Mucosa of rectum (tissue), 2 donors: ENCODE data around the gene CFAP210.

ENCODE experiments used
- H3K27ac ChIP-seq, 2 donors: one replicate each; pipeline ENCODE4 v1.7.0; 2013; ENCODE audit warnings: inconsistent platforms in 2 of 2, low read depth in 2 of 2, low read length in 2 of 2
- H3K27me3 ChIP-seq, 2 donors: one replicate each; pipeline ENCODE4 v1.7.0; 2013; ENCODE audit warnings: low read length in 2 of 2; ENCODE audit not compliant: control insufficient read depth in 2 of 2, insufficient read depth in 2 of 2
- H3K36me3 ChIP-seq, 2 donors: one replicate each; pipeline ENCODE4 v1.7.0; 2013; ENCODE audit warnings: low read length in 2 of 2; ENCODE audit not compliant: control insufficient read depth in 2 of 2, insufficient read depth in 2 of 2
- H3K4me1 ChIP-seq, 2 donors: one replicate each; pipeline ENCODE4 v1.7.0; 2013; ENCODE audit warnings: low read length in 2 of 2, mild to moderate bottlenecking in 1 of 2; ENCODE audit not compliant: control insufficient read depth in 2 of 2, insufficient read depth in 2 of 2
- H3K4me3 ChIP-seq, 2 donors: one replicate each; pipeline ENCODE4 v1.7.0; 2013; ENCODE audit warnings: low read length in 2 of 2
- H3K9ac ChIP-seq, 2 donors: one replicate each; pipeline ENCODE4 v1.7.0; 2013; ENCODE audit warnings: low read length in 2 of 2, low read depth in 1 of 2, mild to moderate bottlenecking in 1 of 2
- H3K9me3 ChIP-seq, 2 donors: one replicate each; pipeline ENCODE4 v1.7.0; 2013; ENCODE audit warnings: low read length in 2 of 2; ENCODE audit not compliant: control insufficient read depth in 2 of 2
- donor health status: healthy.
- donor health status: Normal muscosa, but diverticular disease.

The CFAP210 gene

DNA sequence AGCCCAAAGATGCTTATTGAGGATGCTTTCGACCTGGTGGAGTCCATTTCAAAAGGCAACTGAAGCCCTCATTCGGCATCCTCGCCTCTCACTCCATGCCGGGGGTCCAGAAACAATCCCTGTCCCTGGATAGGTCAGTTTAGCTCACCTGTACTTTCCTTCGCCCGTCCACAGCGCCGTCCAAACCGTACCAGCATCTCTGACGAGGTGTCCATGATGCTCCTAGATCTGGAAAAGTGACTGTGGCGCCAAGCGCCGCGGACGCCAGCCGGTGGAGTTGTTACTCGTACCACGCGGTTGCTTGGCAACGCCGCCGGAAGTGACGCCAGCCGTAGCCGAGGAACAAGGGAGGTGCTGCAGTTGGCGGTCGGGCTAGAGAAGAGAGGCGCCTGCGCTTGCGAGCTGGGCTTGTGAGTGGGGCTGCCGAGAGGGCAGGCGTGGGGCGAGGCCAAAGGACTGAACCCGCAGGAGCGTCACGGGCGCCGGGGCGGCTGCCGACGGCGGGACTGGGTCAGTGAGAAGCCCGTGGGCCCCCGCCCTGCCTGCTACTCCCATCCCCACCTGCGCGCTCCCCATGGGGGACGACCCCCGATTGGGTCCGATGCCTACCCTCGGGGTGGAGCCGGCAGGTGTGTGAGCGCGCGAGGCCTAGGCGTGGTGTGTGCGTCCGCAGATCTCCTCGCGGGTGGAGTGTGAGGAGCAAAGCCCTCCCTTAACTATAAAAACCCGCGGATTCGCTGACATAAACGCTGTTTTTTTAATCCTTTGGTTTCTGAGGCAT lies at the start of gene CFAP210, which contains the start of gene PHOSPHO2:
TSS of gene CFAP210 (minus strand) at position 293 of the 781 bp plus-strand sequence. CDS start at position 215, 78 bp downstream.
TSS of gene PHOSPHO2 (plus strand) at position 357 of the 781 bp plus-strand sequence. CDS start 6,503 bp downstream, outside the sequence.
- Histone ChIP-seq H3K9ac (peak within 1 kb of the TSS; percentile 90 to 92), H3K4me3 (peak within 1 kb of the TSS; percentile 87 to 90), H3K36me3 (peaks cover 2 to 6% of the 10 kb centered on the region in 2 donors), H3K9me3 (no peaks in the 10 kb centered on the region), H3K27me3 (no peaks in the 10 kb centered on the region), H3K27ac (peak within 1 kb of the TSS; percentile 91 to 93), H3K4me1 (peaks cover 7 to 12% of the 10 kb centered on the region in 2 donors)

- no peak overlapping the region for H3K4me3 ChIP-seq
Observed at GRCh38 chr2:169743549-169743948, 49.3 kb upstream of the CFAP210 start.

DNA sequence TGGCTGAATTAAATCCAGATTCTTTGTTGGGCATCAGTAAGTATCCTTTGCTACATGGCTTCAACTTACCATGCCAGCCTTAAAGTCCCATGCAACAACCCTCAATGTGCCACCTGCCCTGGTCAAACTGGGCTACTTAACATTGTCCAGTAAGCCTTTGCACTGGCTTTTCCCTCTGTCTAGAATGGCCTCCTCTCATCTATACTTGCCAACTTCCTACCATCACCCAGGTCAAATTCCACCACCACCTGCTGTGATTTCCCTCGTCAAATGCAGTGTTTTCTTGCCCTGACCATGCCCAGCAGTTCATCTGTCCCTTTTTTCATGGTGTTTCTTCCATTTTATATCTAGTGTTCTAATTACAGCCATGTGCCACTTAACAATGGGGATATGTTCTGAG lies 45.1 kb upstream of the CFAP210 start:
- Histone ChIP-seq H3K27me3 (no peaks in the 10 kb centered on the region), H3K36me3 (peaks cover 2 to 3% of the 10 kb centered on the region in 2 donors), H3K4me3 (no peak overlapping the region), H3K27ac (no peak overlapping the region), H3K4me1 (peaks cover 4 to 8% of the 10 kb centered on the region in 2 donors), H3K9me3 (no peaks in the 10 kb centered on the region), H3K9ac (no peak overlapping the region)

More at GRCh38 chr2:169743549-169743948, 49.3 kb upstream of the CFAP210 start:
- H3K9me3 ChIP-seq: no peaks in the 10 kb centered on the region
- no peaks in the 10 kb centered on the region for H3K27me3 ChIP-seq
- H3K9ac ChIP-seq: no peak overlapping the region
- no peaks in the 10 kb centered on the region for H3K4me1 ChIP-seq
- H3K27ac ChIP-seq: no peak overlapping the region
- H3K36me3 ChIP-seq: peaks cover 2 to 8% of the 10 kb centered on the region in 2 donors

DNA sequence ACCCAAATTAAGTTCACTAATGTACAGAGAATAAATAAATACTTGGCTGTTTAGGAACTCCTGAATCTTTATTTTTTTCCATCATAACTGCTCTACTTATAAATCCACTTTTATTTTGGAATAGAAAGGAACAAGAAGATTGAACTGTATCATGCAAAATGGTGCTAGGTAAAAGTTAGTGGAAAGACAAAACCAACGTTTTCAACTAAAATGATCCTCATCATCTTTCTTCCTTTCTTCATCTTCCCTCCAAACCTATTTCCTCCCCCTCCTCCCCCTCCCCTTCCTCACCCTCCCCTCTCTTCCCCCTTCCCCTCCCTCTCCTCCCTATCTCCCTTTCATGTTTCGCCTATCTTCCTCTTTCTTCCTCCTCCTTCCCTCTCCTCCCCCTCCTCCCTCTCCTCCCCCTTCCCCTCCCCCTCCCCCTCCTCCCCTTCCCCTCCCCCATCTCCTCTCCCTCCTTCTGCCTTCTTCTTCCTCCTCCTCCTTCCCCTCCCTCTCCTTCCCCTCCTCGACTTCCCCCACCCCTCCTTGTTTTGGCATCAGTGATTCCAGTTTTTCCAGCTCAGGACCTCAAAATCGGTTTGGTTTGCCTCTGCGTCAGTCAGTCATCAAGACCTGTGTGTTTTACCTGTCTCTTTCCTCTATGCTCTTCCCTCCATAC lies 44.5 kb upstream of the CFAP210 start:
- no peaks in the 10 kb centered on the region for H3K27me3 ChIP-seq
- no peak overlapping the region for H3K9ac ChIP-seq
- peaks cover 4 to 8% of the 10 kb centered on the region in 2 donors for H3K4me1 ChIP-seq
- peaks cover 2 to 3% of the 10 kb centered on the region in 2 donors for H3K36me3 ChIP-seq
- H3K27ac ChIP-seq: no peak overlapping the region
- no peaks in the 10 kb centered on the region for H3K9me3 ChIP-seq
- H3K4me3 ChIP-seq: no peak overlapping the region

GRCh38 chr2:169736902-169737301 lies 42.7 kb upstream of the CFAP210 start:
- H3K4me3 ChIP-seq: no peak overlapping the region
- no peak overlapping the region for H3K27ac ChIP-seq
- H3K4me1 ChIP-seq: peaks cover 4 to 10% of the 10 kb centered on the region in 2 donors
- H3K27me3 ChIP-seq: no peaks in the 10 kb centered on the region
- H3K36me3 ChIP-seq: no peaks in the 10 kb centered on the region
- no peaks in the 10 kb centered on the region for H3K9me3 ChIP-seq
- no peak overlapping the region for H3K9ac ChIP-seq

DNA sequence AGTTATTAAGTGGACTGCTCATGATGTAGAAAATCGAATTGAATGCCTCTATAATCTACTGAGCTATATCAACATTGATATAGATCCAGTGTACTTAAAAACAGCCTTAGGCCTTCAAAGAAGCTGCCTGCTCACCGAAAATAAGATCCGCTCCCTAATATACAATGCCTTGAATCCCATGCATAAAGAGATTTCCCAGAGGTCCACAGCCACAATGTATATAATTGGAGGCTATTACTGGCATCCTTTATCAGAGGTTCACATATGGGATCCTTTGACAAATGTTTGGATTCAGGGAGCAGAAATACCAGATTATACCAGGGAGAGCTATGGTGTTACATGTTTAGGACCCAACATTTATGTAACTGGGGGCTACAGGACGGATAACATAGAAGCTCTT lies 41.4 kb upstream of the CFAP210 start:
- Histone ChIP-seq H3K27ac (no peak overlapping the region), H3K4me1 (peaks cover 4 to 10% of the 10 kb centered on the region in 2 donors), H3K36me3 (no peaks in the 10 kb centered on the region), H3K27me3 (no peaks in the 10 kb centered on the region), H3K9ac (no peak overlapping the region), H3K9me3 (no peaks in the 10 kb centered on the region), H3K4me3 (no peak overlapping the region)

- Histone ChIP-seq H3K27me3 (no peaks in the 10 kb centered on the region), H3K9ac (peak overlapping the region; percentile 53 to 67), H3K27ac (no peak overlapping the region), H3K4me3 (peak overlapping the region; percentile 78 to 87), H3K36me3 (no peaks in the 10 kb centered on the region), H3K4me1 (peaks cover 4 to 10% of the 10 kb centered on the region in 2 donors), H3K9me3 (no peaks in the 10 kb centered on the region)
Observed at GRCh38 chr2:169734169-169734847, 40.1 kb upstream of the CFAP210 start.

GRCh38 chr2:169732583-169733358 lies 38.6 kb upstream of the CFAP210 start:
- H3K9me3 ChIP-seq: no peaks in the 10 kb centered on the region
- no peaks in the 10 kb centered on the region for H3K27me3 ChIP-seq
- H3K36me3 ChIP-seq: no peaks in the 10 kb centered on the region
- peak overlapping the region in 1 of 2 donors; percentile 75 for H3K9ac ChIP-seq
- peak overlapping the region; percentile 72 to 87 for H3K4me3 ChIP-seq
- peaks cover 4 to 10% of the 10 kb centered on the region in 2 donors for H3K4me1 ChIP-seq
- peak overlapping the region; percentile 27 to 53 for H3K27ac ChIP-seq

- H3K9me3 ChIP-seq: no peaks in the 10 kb centered on the region
- H3K36me3 ChIP-seq: no peaks in the 10 kb centered on the region
Observed at GRCh38 chr2:169732075-169732474, 37.9 kb upstream of the CFAP210 start.

More at GRCh38 chr2:169732075-169732474, 37.9 kb upstream of the CFAP210 start:
- Histone ChIP-seq H3K4me1 (peaks cover 4 to 10% of the 10 kb centered on the region in 2 donors), H3K4me3 (no peak overlapping the region), H3K27ac (no peak overlapping the region), H3K9ac (no peak overlapping the region), H3K27me3 (no peaks in the 10 kb centered on the region)
